H1 (cell line): ENCODE measurements around the gene IBSP. TPM values are rescaled to one million over a fixed set of nuclear protein-coding genes. Genes with fewer than 3 reads are reported as not detected.

Source experiments
- EGR1 ChIP-seq: IDR thresholded peaks from 2 replicates; pipeline ENCODE4 v1.6.1; 2011; ENCODE audit warnings: low read depth, low read length, borderline replicate concordance
- GABPA ChIP-seq: IDR thresholded peaks from 2 replicates; pipeline ENCODE4 v1.6.1; 2011; ENCODE audit warnings: mild to moderate bottlenecking, low read length, moderate library complexity, borderline replicate concordance; ENCODE audit not compliant: insufficient read depth
- KDM1A ChIP-seq: fragments of 200-600, 300-600 bp; sonication (generic); IDR thresholded peaks from 2 replicates; pipeline ENCODE4 v1.7.1; 2016; ENCODE audit warnings: mild to moderate bottlenecking, low read length, borderline replicate concordance
- NRF1 ChIP-seq: IDR thresholded peaks from 2 replicates; pipeline ENCODE4 v1.6.1; 2011; ENCODE audit warnings: mild to moderate bottlenecking, low read depth, low read length, improper control_type of control experiment
- POU5F1 ChIP-seq: IDR thresholded peaks from 2 replicates; pipeline ENCODE4 v1.6.1; 2011; ENCODE audit warnings: low read depth, mild to moderate bottlenecking, low read length, moderate library complexity
- SP1 ChIP-seq: IDR thresholded peaks from 2 replicates; pipeline ENCODE4 v1.6.1; 2011; ENCODE audit warnings: low read depth, low read length
- TAF7 ChIP-seq: optimal IDR thresholded peaks from 2 replicates; pipeline ENCODE3; 2011; ENCODE audit warnings: low read depth, mild to moderate bottlenecking, inconsistent platforms, low read length, moderate library complexity, borderline replicate concordance
- TCF12 ChIP-seq: IDR thresholded peaks from 2 replicates; pipeline ENCODE4 v1.6.1; 2011; ENCODE audit warnings: low read depth, mild to moderate bottlenecking, low read length
- YY1 ChIP-seq: IDR thresholded peaks from 2 replicates; pipeline ENCODE4 v1.6.1; 2011; ENCODE audit warnings: low read depth, mild to moderate bottlenecking, low read length
- polyA plus RNA-seq, 7 experiments: library from polyadenylated mRNA; depleted of rRNA in 3 of 7; stranded (reverse) in 5 of 7; unstranded in 2 of 7; fragments of >200 nt in 5 of 7; fragments of 200-250 nt in 2 of 7; gene quantifications; 1 replicate in 5 of 7; 2 replicates in 1 of 7; 4 replicates in 1 of 7; pipeline versions ENCODE4 v1.2.1 to v1.2.3, GENCODE V29; 2011 to 2013; ENCODE audit warnings: missing spikeins in 2 of 7, mixed read lengths in 2 of 7
- total RNA-seq: library from RNA; stranded (reverse); fragmentation: NEBNext Ultra II Directional; extraction: Animal tissue kit (Norgen Biotek cat#: 25700); gene quantifications from 2 replicates; pipeline ENCODE4 v1.2.1, GENCODE V29; 2021

The IBSP gene
- total and polyA plus RNA-seq, 2 of the 8 experiments (the other 6 are each of a cell fraction or from before 2014, with no cell fraction given): not detected

DNA sequence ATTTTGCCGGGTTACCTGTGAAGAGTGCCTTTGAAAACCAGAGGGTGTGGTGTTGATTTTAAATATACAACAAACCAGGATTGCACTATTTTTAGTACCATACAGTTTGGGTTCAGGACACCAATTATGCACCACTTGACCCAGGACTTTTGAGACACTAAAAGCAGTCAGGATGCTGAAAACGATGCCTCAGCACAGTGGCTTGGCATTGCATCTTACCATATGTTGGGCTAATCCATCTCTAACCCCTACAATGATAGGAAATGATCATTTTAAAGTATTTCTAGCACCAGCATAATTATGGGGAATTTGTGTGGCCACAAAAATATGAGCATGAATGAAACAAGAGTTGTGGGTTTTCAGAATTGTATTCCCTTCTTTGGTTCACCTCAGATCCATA lies 4.1 kb downstream of the IBSP start (continued):
- TF ChIP-seq POU5F1 (no peak), GABPA (no peak), SP1 (no peak), NRF1 (no peak), YY1 (no peak), KDM1A (no peak), TAF7 (no peak), EGR1 (no peak), TCF12 (no peak)
